ENCODE measurements around the gene ABCA2. TPM values are rescaled to one million over a fixed set of nuclear protein-coding genes. Genes with fewer than 3 reads are reported as not detected.

Gene ABCA2
- total RNA-seq, 1 donor from 2014 or later: 33.8 TPM

DNA sequence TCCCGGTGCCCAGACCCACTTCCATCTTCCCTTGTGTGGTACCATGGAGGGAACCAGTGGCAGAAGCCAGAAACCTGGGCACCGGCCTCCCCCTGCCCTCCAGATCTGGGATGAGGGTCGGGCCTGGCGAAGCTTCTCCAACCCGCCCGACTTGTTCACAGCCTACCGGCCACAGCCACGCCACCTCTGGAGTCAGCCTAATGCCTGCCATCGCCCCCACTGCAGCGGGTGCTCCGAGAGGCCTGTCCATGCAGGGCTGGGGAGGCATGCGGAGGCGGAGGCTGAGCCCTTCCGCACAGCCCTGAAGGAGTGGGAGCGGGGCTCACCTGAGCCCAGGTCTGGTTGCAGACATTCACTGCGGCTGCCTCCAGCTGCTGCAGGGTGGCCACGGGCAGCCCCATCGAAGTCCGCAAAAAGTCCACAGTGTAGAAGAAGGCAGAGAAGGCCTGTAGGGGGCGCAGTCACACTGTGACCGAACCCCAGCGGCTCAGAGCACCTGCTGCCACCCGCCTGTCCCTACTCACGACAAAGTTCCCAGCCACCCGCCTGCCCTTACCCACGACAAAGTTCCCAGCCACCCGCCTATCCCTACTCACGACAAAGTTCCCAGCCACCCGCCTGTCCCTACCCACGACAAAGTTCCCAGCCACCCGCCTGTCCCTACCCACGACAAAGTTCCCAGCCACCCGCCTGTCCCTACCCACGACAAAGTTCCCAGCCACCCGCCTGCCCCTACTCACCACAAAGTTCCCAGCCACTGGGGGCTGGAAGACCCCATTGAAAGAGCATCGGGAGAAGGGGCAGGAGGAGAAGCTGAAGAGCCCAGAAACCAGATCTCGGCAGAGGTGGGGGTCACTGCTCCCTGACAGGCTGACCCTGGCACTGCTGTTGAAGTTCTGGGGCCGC, 21.8 kb upstream of the ABCA2 start:
- peak; percentile 72 for DNase-seq
- intact Hi-C loops (cut with micrococcal nuclease): no loop called here
- peak; percentile 9 for ATAC-seq

DNA sequence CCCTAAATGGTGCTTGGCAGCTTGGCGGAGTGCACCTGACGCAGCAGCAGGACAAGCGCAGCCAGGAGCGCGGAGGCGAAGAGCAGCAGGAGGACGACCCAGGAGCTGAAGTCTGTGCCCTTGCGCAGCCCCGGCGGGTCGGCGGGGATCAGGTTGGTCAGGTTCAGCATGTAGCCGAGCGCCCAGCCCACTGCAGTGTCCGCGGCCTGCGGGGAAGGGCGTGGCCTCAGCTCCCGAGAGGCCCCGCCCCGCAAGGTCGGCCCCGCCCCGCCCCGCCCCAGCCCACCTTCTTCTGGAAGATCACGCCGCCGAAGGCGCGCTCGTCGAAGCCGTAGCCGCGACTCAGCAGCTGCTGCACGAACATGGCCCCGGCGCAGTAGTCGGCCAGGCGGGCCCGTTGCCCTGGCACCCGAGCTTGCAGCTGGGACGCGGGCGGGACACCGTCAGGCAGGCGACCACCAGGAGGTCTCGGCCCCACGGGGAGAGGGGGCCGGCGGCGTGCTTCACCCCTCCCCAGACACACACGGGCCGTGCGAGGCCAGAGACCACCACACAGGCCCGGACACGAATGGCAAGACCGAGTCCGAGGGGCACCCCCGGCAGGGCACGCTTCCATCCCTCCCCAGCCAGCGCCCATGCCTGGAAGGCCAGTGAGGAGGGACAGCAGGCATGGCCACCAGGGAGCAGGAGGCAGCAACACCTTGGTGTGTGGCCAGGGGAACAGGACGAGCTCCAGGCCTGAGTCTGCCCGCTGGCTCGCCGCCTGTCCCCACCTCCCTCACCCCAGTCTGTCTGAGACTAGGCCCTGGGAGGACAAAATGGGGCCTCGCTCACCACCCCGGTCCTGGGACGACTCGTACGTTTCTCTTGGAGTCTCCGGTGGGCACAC, 20.9 kb upstream of the ABCA2 start:
- DNase-seq (no peak), ATAC-seq (no peak)
- intact Hi-C loops (cut with micrococcal nuclease): no loop called here

DNA sequence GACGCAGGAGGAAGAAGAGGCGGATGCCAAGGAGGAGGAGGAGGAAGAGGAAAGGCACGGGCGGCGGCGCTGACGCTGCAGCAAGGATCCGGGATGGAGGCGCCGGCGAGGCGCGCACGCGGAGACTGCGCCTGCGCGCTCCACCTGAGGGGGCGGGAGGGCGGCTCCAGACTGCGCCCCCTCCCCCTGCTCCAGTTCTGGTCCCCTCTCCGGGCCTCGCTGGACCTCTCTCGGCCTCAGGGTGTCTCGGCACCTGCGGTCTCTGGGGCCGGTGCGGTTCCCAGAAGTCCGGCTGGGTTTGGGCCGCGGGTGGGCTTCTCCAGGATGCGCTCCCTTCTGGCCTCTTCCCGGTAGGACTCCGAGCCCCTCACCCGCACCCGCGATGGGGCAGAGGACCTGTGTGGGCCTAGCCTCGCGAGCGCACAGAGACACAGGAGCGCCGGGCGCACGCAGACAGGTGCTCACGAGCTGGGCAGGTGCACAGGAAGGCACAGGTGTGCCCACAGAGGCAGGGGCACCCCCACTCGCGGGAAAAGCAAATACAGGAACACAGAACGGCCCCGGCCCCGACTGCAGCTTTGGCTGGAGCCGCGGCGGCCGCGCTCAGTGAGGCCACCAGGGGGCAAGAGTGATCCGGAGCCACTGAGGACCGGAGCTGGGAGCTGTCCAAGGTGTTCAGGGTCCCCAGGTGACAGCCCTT, 18.2 kb upstream of the ABCA2 start, which contains the start of gene NPDC1:
NPDC1 (minus strand) TSS at position 90 of the 700 bp plus-strand sequence. CDS start 188 bp downstream, outside the sequence.
- DNase-seq: peak; percentile 89
- intact Hi-C loops (cut with micrococcal nuclease): no loop called here
- peak; percentile 74 for ATAC-seq

DNA sequence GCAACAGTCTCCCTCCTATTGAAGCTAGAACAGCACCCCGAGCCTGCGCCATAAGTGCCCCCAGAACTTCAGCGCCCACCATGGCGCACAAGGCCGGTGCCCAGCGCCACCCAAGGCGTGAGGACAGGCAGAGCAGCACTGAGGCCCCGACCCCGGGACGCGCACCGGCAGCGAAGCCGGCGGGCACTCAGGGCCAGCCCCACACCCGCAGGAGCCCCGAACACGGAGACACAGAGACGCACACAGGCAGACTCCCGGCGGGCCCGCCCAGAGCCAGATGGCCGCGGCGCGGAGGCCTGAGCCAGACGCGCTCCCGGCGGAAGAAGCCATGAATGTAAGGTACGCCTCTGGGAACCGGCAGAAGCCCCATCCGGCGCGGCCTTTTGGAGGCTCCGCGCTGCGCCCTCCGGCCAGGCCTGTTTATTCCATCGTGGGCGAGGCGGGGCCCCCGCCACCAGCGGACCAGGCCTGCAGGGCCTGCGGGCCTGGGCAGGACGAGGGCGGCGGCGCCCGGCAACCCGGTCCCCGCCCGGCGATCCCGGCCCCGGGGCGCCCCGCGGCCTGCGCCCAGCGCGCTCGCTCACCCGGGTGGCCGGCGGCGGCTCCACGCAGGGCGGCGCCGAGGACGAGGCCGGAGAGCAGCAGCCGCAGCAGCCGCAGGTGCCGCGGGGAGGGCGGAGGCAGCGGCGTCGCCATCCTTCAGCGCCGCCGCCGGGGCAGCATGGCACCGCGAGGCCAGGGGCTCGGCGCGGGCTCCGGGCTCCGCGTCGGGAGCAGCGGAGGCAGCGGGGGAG, 17.5 kb upstream of the ABCA2 start:
- intact Hi-C loops (cut with micrococcal nuclease): no loop called here
- peak; percentile 27 for ATAC-seq
- DNase-seq: peak; percentile 73

DNA sequence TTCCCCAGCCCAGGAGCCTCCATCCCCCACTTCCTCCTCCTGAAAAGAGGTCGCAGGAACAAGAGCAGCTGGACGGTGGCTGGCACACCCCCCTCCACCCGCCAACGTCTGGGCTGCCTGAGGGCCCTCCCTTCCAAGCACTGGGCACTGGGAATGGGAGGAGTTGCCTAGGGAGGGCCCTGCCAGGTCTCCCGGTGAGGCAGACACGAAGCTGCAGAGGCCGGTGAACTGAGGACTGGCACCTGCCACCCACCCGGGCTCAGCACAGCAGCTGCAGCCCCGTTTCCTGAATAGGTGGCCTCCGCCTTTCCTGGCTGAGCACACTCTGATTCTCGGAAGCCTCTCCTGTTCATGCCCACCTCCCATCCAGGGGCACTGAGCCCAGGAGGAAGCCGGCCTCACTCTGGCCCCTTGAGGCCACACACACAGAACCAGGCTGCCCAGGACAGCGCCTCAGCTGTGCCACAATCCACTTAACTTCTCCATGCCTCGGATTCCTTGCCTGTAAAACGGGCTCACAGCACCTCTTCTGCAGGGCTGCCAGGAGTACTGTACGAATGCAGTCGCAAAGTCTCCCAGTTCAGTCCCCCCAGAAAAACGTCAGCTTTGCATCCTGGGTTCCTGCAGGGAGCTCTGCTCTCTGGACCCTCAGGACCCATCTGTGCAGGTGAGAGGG, 16.6 kb upstream of the ABCA2 start:
- intact Hi-C loops (cut with micrococcal nuclease): no loop called here
- peak; percentile 4 for ATAC-seq
- DNase-seq: no peak

DNA sequence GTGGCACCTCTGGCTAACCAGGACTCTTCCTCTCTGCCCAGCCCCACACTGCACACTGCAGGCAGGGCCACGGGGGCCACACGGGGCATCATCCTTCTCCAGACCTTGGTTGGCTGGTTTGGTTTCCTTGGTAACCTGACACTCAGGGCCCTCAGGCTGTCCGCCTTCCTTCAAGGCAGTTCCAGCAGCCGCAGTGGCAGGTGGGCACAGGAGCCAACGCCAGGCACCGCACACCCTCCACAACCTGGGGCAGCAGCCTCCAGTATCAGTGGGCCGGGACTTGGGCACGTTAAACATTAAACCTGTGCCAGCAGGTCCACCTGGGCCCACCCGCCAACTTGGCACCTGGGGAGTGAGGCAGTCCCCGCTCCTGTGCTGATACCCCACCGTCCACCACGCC, 16.0 kb upstream of the ABCA2 start:
- DNase-seq (no peak), ATAC-seq (no peak)
- intact Hi-C loops (cut with micrococcal nuclease): no loop called here

DNA sequence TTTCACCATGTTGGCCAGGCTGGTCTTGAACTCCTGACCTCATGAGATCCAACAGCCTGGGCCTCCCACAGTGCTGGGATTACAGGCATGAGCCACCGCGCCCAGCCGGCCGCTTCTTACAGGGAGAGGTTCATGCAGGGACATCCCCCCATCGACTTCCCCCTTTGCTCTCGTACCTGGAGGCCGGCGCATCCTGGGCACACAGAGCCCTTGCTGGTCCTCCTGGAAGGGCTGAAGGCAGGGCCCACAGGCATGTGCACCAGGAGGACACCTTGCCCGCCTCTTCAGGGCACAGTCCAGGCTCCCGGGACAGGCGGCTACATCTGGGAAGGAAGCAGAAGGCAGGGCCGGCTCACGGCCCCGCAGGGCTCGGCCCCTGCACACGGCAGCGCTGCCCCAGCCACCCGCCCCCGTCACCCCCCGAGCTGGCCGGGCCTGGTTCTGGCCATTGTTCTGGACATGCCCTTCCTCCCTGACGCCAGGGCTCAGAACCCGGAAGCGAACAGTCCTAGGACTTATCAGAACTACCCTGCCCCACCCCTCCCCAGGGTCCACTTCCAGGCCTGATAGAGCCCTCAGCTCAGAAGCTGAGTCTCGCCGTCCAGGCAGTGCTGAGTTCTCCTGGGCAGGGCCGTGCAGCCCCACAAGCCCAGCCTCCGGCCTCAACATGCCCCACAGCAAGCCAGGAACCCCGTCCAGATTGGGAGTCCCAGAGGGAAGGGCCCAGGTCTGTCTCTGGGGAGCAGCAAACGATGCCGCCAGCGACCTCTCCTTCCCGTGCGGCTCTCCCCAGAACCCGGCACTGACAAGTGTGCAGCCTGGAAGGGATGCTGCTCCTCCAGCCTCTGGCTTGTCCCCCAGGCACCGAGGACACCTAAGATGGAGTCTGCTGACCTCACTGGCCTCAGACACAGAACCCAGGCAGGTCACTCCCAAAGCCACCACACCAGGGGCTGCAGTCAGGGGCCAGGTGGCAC, 15.0 kb upstream of the ABCA2 start:
- ATAC-seq: peak; percentile 39
- DNase-seq: peak; percentile 65
- intact Hi-C loops (cut with micrococcal nuclease): no loop called here

DNA sequence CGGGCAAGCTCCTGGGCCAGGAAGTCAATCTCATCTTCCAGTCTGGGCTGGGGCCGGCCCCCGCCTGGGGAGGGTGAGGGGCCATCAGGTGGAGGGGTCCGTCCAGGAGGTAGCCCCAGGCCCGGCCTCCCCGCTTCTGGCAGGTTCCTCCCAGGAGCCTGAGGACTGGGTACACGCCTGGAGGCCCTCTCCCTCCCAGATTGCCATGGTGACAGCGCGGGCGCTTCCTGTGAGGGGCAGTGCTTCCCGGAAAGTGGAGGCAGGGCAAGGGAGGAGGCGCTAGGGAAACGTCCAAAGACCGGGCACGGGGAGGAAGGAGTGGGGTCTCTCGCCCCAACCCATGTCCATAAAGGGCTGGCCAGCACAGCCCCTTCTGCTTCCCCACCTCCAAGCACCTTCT, 13.1 kb upstream of the ABCA2 start:
- ATAC-seq: no peak
- DNase-seq: no peak
- intact Hi-C loops (cut with micrococcal nuclease): no loop called here

DNA sequence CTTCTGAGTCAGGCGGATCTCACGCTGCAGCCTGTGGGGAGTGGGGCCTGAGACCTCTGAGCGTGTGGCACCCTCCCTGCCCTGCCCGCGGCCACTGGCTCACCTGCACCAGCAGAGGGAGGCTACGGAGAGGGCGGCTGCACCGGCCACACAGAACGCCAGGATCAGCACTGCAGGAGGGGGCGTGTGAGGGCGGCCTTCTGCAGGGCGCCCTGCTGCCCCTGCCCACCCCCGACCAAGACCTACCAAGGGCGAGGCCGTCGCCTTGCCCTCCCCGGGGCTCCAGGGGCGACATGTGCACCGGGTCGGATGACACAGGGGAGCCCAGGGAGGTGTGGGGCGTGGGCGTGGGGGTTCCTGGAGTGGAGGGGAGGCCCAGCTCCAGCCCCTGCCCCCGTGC, 12.5 kb upstream of the ABCA2 start:
- DNase-seq (no peak), ATAC-seq (no peak)
- intact Hi-C loops (cut with micrococcal nuclease): no loop called here

DNA sequence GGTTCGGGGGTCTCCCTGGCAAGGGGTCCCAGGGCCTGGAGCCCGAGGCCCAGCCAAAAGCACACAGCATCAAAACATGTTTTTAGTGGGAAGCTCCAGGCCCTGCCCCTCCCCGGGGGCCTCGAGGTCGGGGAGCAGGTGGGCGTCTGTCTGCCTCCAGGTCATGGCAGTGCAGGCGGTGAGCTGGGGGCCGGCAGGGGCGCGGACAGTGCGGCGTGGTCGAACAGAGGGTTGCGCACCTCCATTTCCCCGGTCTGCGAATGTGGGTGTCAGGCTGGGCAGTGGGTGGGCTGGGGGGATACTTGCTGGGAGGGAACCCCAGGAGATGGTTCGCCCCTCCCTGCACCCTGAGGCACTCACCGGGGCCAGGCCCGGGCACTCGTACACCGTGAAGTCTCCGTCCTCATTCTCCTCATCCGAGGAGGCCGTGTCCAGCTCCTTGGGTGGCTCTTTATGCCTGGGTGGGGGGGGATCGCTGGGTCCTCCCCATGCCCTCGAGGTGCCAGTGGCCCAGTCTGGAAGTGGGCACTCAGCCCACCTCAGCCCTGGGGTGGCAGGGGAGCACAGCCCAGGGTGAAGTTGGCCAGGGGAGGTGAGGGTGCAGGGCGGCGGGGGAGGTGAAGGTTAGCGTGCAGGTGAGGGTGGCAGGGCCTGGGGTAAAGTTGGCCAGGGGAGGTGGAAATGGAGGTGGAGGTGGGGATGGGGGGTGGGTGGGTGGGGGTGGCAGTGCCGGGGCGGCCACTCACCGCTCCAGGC, 11.8 kb upstream of the ABCA2 start:
- no peak for ATAC-seq
- DNase-seq: no peak
- intact Hi-C loops (cut with micrococcal nuclease): no loop called here

DNA sequence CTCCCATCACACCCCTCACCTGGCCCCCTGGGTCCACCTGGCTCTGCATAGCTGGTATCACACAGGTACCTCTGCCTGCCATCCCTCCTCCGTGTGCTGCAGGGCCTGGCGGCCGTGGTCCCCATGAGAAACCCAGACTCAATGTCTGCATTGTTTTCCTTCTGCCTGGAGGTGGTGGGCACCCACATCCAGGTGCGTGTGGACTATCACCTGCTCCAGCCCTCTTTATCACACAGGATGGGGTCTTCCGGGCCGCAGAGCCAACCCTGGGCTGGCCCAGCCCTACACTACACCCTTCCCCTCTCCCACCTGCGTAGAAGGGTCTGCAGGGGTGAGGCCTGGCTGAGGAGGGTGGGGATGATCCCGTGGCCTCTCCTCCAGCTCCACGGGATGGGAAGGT, 10.9 kb upstream of the ABCA2 start:
- DNase-seq (no peak), ATAC-seq (no peak)
- intact Hi-C loops (cut with micrococcal nuclease): no loop called here

DNA sequence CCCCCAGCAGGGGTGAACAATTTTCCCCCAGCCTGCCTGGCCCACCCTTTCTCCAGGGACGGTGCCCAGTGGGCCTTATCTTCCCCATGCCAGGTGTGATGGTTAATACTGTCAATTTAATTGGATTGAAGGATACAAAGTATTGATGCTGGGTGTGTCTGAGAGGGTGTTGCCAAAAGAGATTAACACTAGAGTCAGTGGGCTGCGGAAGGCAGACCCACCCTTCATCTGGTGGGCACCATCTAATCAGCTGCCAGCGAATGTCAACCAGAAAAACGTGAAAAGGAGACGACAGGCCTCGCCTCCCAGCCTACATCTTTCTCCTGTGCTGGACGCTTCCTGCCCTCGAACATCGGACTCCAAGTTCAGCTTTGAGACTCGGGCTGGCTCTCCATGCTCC, 9.4 kb upstream of the ABCA2 start:
- ATAC-seq (no peak), DNase-seq (no peak)
- intact Hi-C loops (cut with micrococcal nuclease): no loop called here

DNA sequence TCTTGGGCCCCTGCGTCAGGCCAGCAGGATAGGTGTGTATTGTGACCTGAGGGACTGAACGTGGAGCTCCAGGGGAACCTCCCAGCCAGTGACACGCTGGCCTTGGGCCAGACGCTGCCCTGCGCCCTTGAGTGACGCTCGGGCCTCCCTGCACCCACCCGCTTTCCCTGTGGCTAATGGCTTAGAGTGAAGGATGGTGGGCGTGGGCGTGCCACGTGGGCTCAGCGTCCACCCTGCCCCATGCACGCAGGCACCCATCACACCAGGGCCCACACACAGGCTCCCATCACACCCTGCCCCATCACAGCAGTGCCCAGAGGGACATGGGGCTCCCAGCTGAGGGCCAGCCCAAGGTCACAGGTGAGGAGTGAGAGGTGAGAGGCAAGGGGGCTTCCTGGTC, 9.0 kb upstream of the ABCA2 start:
- ATAC-seq (no peak), DNase-seq (no peak)
- intact Hi-C loops (cut with micrococcal nuclease): no loop called here

DNA sequence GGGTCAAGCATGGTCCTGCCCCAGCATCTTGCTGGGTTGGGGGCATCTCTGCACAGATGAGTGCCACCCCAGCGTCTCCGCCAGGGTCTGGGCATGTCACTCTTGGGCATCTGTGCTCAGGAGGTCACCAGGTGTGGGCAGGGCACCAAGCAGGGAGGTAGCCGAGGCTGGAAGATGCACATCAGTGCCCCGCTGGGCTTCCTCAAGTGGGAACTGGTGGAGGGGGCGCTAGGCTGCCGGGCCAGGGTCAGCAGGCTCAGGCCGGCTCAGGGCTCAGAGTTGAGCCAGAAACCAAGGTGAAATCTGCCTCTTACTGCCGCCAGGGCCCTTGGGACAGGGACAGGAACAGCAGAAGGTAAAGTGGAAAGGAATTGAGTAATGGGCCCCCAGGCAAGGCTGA, 7.9 kb upstream of the ABCA2 start:
- no peak for DNase-seq
- no peak for ATAC-seq
- intact Hi-C loops (cut with micrococcal nuclease): no loop called here

DNA sequence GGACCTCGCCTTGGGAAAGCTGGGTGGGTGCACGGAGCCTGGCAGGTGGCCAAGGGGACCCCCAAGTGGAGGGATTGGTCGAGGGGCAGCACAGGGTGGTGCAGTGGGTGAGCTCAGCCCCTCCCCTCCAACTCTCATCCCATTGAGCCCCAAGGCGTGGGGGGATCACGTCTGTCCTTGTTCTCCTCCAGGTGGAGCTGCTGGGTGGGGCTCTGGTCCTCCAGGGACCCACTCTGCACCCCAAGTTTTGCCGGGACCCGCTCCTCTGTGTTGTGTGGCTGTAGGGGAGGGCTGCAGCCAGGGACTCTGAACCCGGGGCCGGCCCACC, 7.4 kb upstream of the ABCA2 start:
- intact Hi-C loops (cut with micrococcal nuclease): no loop called here
- no peak for DNase-seq
- ATAC-seq: no peak

DNA sequence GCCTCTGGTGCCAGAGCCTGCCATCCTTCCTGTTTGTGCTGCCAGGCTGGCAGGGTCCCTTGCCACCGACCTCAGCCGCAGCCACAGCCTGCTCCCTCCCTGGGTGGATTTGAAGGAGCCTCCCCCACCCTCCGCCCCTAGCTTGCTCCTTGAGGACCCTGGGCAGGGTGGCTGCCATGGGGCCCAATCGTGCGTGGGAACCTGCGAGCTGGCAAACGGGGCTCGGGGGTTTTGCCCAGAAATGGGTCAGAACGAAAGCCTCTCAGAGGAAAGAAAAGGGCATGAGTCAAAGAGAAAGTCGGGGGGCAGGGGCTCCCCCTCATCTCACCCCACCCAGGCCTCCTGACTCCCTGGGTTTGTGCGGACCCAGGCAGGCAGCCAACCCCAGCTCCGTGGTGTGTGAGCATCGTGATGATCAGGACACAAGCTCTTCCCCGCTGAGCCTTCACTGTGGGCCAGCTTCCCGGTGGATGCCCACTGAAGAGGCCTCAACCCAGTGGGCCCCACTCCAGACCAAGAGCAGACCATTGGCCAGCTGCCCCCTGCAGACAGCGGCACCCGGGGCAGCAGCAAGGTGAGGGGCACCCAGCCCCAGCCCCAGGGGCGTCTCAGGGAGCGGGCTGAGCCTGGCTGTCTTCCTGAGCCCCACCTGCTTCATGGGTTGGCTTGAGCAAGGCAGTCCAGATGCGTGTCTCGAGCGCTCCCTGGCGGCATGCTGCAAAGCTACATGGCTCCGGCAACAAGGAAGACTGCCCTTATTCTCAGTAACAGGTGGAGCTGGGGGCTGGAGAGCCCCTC, 6.9 kb upstream of the ABCA2 start:
- intact Hi-C loops (cut with micrococcal nuclease): no loop called here
- DNase-seq (peak; percentile 86), ATAC-seq (peak; percentile 81)
